ENCODE measurements around the gene SPPL3.
"Not testable (repeated sequence)": the region's sequence is repeated elsewhere in the genome, so short reads cannot be mapped to it uniquely, and the experiment has no call there.

- not testable (repeated sequence) for TF ChIP-seq CTCF, POLR2A (IDR thresholded peaks at IDR 0.05)
These were observed 172.0 kb downstream of the SPPL3 start for GRCh38 chr12:120732198-120732597.
